Diencephalon (tissue), 1 donor: ENCODE measurements around the gene FNDC3B. TPM values are rescaled to one million over a fixed set of nuclear protein-coding genes. Genes with fewer than 3 reads are reported as not detected.

ENCODE experiments used
- small RNA-seq: library from RNA; depleted of rRNA; stranded (forward); fragments of <200 nt; gene quantifications from one replicate; pipeline ENCODE3, GENCODE V24; 2014
- total RNA-seq: library from RNA; depleted of rRNA; stranded (reverse); fragments of >200 nt; gene quantifications from one replicate; pipeline ENCODE4 v1.2.3, GENCODE V29; 2014

The FNDC3B gene
- 24.9 TPM for total RNA-seq

GRCh38 chr3:172039436-172040077 is at the start of gene FNDC3B:
Gene FNDC3B, plus strand, starts transcription at chr3:172039578. Its CDS starts 72,902 bp downstream, at chr3:172112480.

GRCh38 chr3:172447611-172448579 is 408.5 kb downstream of the FNDC3B start, which contains the start of gene GHSR:
Gene GHSR, minus strand, starts transcription at chr3:172448456. Its CDS starts 43 bp downstream, at chr3:172448413.

Small RNAs within 50 kb of the gene (small RNA-seq; reads per million reads assigned to genes)
- gene RN7SL141P = not detected

Other genes with a start within 250 kb of the FNDC3B start
- gene PLD1, start 229.1 kb upstream of the FNDC3B start, total RNA-seq = 7.2 TPM
- not detected for gene TMEM212, start 196.2 kb upstream of the FNDC3B start, total RNA-seq